Activated CD8-positive, alpha-beta memory T cell treated with anti-CD3 and anti-CD28 coated beads, Interleukin-2, amount 50 U/mL, for 1 hour (primary cell): ENCODE results near the gene ITGAV.

Experiments
- DNase-seq: peaks from one replicate; pipeline ENCODE4 v3.0.0-alpha.2; 2020; ENCODE audit errors: extremely low read depth

Gene ITGAV

GRCh38 chr2:186612555-186613440 is 22.9 kb downstream of the ITGAV start:
- DNase-seq: no peak

GRCh38 chr2:186614373-186614772 is 24.5 kb downstream of the ITGAV start:
- no peak for DNase-seq

DNA sequence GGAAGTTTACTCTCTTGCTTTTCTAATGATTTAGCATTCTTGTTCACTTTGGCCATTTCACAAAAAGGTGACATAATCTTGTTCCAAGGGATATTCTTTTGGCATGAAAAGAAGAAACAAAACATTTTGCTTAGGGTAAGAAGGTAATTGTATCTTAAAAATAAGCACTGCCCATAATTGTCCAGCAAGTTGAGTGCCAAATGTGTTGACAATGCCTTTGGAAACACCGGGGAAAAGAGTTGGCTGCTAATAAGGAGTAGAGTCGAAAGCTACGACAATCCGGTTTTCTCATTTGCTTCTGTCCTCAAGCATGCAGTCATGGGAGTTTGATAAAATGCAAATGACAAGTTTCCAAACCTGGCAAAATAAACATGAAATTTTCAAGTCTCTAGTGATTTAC is 27.3 kb downstream of the ITGAV start:
- DNase-seq: no peak

- DNase-seq: no peak
Measured at GRCh38 chr2:186617771-186618170, 27.9 kb downstream of the ITGAV start.

GRCh38 chr2:186618696-186619095 is 28.8 kb downstream of the ITGAV start:
- no peak for DNase-seq

GRCh38 chr2:186623084-186623483 is 33.2 kb downstream of the ITGAV start:
- no peak for DNase-seq

GRCh38 chr2:186624276-186624675 is 34.4 kb downstream of the ITGAV start:
- no peak for DNase-seq

- no peak for DNase-seq
Measured at GRCh38 chr2:186629250-186629996, 39.6 kb downstream of the ITGAV start.

- DNase-seq: no peak
Measured at GRCh38 chr2:186632417-186632816, 42.6 kb downstream of the ITGAV start.

- no peak for DNase-seq
Measured at GRCh38 chr2:186634701-186635100, 44.8 kb downstream of the ITGAV start.

DNA sequence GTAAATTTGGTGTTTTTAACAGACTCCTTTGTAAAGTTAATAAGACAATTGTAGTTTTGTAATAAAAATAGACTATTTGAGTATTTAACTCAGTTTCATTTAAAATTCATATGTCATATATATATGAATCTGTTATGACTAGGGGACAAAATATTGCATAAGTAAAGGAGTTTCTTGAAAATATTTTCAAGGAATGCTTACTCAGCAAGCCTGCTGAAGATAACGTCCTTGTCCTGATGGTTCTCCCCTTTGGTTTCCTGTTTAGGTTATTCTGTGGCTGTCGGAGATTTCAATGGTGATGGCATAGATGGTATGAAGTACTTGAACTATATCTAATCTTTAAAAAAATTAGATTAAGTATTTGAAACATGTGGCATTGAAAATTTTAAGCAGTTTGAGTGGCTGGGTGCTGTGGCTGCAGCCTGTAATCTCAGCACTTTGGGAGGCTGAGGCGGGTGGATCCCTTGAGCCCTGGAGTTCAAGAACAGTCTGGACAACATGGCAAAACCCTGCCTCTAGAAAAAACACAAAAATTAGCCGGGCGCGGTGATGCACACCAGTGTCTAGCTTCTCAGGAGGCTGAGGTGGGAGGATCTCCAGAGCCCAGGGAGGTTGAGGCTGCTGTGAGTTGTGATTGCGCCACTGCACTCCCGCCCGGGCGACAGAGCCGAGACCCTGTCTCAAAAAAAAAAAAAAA is 47.1 kb downstream of the ITGAV start:
- no peak for DNase-seq

- DNase-seq: no peak
Measured at GRCh38 chr2:186637497-186637800, 47.6 kb downstream of the ITGAV start.

DNA sequence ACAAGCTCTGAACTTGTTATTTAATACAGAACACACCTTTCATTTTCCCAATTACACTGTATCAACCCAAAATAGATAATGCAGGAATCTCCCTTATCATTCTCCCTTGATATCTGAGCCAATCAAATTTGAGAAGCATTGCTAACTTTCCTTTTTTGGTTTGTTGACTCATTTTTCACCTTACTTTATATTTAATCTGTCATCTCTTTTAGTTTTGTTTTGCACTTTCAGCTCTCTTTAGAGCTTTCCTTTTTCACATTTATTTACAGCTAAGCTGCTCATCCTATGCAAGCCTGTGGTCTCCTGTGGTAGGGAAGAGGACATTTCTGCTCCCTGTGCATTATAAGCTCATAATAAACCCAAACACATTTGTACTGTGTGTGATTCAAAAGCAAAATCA is 50.1 kb downstream of the ITGAV start:
- no peak for DNase-seq

DNA sequence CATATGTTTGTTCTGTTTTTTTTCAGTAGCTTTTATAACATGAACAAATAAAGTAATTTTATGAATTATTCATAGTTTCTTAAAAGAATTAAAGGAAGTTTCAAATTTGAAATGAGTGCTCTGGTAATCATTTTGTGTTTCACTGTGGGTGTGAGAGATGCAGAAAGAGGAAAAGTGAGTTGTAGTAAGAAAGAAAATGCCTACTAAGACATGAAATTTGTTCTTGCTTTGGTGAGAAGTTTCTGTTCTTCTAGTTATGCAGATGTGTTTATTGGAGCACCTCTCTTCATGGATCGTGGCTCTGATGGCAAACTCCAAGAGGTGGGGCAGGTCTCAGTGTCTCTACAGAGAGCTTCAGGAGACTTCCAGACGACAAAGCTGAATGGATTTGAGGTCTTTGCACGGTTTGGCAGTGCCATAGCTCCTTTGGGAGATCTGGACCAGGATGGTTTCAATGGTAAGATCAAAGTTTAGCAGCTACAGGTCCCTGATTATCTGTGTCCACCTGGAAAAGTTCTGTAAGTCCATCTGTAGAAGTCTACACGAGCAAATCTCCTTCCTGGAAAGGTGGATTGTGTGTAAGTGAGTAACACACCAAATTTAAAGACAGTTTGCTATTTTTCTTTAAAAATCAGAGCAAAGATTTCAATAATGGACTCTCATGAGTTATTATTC is 51.4 kb downstream of the ITGAV start:
- no peak for DNase-seq

- DNase-seq: no peak
Measured at GRCh38 chr2:186641807-186642321, 52.0 kb downstream of the ITGAV start.

- DNase-seq: no peak
Measured at GRCh38 chr2:186644791-186645190, 54.9 kb downstream of the ITGAV start.

DNA sequence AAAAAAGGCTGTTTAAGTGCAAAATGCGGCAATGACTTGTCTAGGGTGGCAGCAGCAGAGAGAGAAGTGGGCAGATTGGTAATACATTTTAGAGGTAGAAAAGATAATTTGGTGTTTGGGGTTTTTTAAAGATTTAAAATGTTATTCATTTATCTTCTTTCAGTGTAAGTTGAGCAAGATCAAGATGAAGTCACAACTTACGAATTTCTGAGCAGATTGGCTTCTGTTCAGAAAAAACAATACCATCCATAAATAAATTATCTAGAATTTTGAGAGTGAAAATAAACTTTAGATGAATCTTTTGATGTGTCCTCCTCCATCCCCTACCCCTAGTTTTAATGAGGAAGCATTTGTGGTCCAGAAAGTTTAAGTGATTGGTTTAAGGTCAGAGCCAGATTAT is 56.1 kb downstream of the ITGAV start:
- DNase-seq: no peak

GRCh38 chr2:186648130-186648529 is 58.3 kb downstream of the ITGAV start:
- no peak for DNase-seq

GRCh38 chr2:186653511-186653910 is 63.7 kb downstream of the ITGAV start:
- DNase-seq: no peak

- no peak for DNase-seq
Measured at GRCh38 chr2:186659383-186659782, 69.5 kb downstream of the ITGAV start.

GRCh38 chr2:186664385-186665043 is 74.7 kb downstream of the ITGAV start:
- DNase-seq: no peak
